Islet precursor cell (in vitro differentiated cells): ENCODE measurements around the gene SMIM24.
"Not testable (repeated sequence)": the region's sequence is repeated elsewhere in the genome, so short reads cannot be mapped to it uniquely, and the experiment has no call there.

Experiments
- DNase-seq: peaks from one replicate; pipeline ENCODE4 v3.0.0-alpha.2; 2018

The SMIM24 gene

GRCh38 chr19:3430366-3430680 is 50.0 kb downstream of the SMIM24 start:
- DNase-seq: not testable (repeated sequence)

GRCh38 chr19:3426433-3426832 is 53.9 kb downstream of the SMIM24 start:
- DNase-seq: no peak
